Neural progenitor cell (in vitro differentiated cells): ENCODE measurements around the gene SUMO3.

ENCODE experiments used
- CTCF ChIP-seq: fragments of 200-600 bp; sonication (generic); IDR thresholded peaks from 2 replicates; pipeline ENCODE4 v1.5.1; 2017; ENCODE audit warnings: antibody characterized with exemption, mild to moderate bottlenecking
- EZH2 ChIP-seq: fragments of 200-600 bp; sonication (generic); IDR thresholded peaks from 2 replicates; pipeline ENCODE4 v1.6.1; 2017; ENCODE audit warnings: antibody characterized with exemption, mild to moderate bottlenecking, moderate library complexity
- EZH2phosphoT487 ChIP-seq: fragments of 200-600 bp; sonication (generic); IDR thresholded peaks from 2 replicates; pipeline ENCODE4 v1.6.1; 2017; ENCODE audit warnings: antibody characterized with exemption

- TF ChIP-seq CTCF = no peak
- TF ChIP-seq EZH2 = no peak
- no peak for TF ChIP-seq EZH2phosphoT487
These were observed 32.4 kb upstream of the SUMO3 start for GRCh38 chr21:44850208-44850800.
